ENCODE data around the gene PKHD1.

GRCh38 chr6:51856508-51856907 lies 230.9 kb downstream of the PKHD1 start:
- no peak for TF ChIP-seq ZC3H4 (CRISPR knock-in tag; IDR thresholded peaks at IDR 0.05; ENCODE audit: borderline replicate concordance)
- no peak for TF ChIP-seq RNF2 (conservative IDR thresholded peaks at IDR 0.05; ENCODE audit: low read depth)
- no peak for TF ChIP-seq RFX1 (IDR thresholded peaks at IDR 0.05)
- TF ChIP-seq ZNF790 (CRISPR knock-in tag; IDR thresholded peaks at IDR 0.05; ENCODE audit: borderline replicate concordance), result no peak
- TF ChIP-seq ZNF335 (CRISPR knock-in tag; IDR thresholded peaks at IDR 0.05), result no peak
- no peak for TF ChIP-seq ZNF580 (CRISPR knock-in tag; IDR thresholded peaks at IDR 0.05; ENCODE audit: borderline replicate concordance, low read depth)
- TF ChIP-seq ZNF530 (CRISPR knock-in tag; IDR thresholded peaks at IDR 0.05; ENCODE audit: low read depth), result no peak
- no peak for TF ChIP-seq HOXA9 (CRISPR knock-in tag; IDR thresholded peaks at IDR 0.05; ENCODE audit: borderline replicate concordance)
- TF ChIP-seq RXRA (CRISPR knock-in tag; IDR thresholded peaks at IDR 0.05), result no peak

Measured in HepG2 (cell line).